HEK293 (cell line): ENCODE data around the gene RTN4.
A peak's percentile ranks its signal among the peaks of the same experiment; 100 is the strongest.

Experiments
- CTCF ChIA-PET: fragments of 350-600 bp; formaldehyde crosslinking; extraction: SDS; loops from one replicate; lab custom pipeline; 2021; ENCODE audit warnings: antibody characterized with exemption; lab: Yijun Ruan, JAX
- POLR2A ChIA-PET: fragments of 300-600 bp; formaldehyde crosslinking; extraction: SDS; loops from one replicate; lab custom pipeline; 2020; ENCODE audit warnings: antibody characterized with exemption, inconsistent platforms; lab: Yijun Ruan, JAX
- H3K27ac ChIP-seq: fragments of 200-500 bp; sonication (Bioruptor generic); 2 replicates; pipeline ENCODE4 v1.5.1; 2014; ENCODE audit warnings: low read depth, low read length, control low read depth, inconsistent platforms; ENCODE audit errors: extremely low read depth
- H3K36me3 ChIP-seq, 2 experiments: fragments of 200-500 bp in 1 of 2; sonication (Bioruptor generic) in 1 of 2; 1 replicate in 1 of 2; 2 replicates in 1 of 2; pipeline ENCODE4 v1.5.1; 2014 to 2017; ENCODE audit warnings: inconsistent platforms in 2 of 2, low read length in 2 of 2; ENCODE audit not compliant: control insufficient read depth in 2 of 2, insufficient read depth in 1 of 2
- H3K4me1 ChIP-seq: fragments of 200-500 bp; sonication (Bioruptor generic); 2 replicates; pipeline ENCODE4 v1.5.1; 2014; ENCODE audit warnings: mild to moderate bottlenecking, low read length, inconsistent platforms; ENCODE audit not compliant: control insufficient read depth, insufficient read depth
- H3K4me3 ChIP-seq: 2 replicates; pipeline ENCODE4 v1.5.1; 2011; ENCODE audit warnings: low read depth, mild to moderate bottlenecking, control low read depth, low read length, moderate library complexity
- H3K9me3 ChIP-seq: fragments of 200-500 bp; sonication (Bioruptor generic); 2 replicates; pipeline ENCODE4 v1.5.1; 2014; ENCODE audit warnings: low read depth, low read length, inconsistent platforms; ENCODE audit not compliant: control insufficient read depth, insufficient read depth
- EGR2 ChIP-seq: fragments of 450-650 bp; formaldehyde crosslinking; IDR thresholded peaks from 2 replicates; pipeline ENCODE4 v1.5.1; 2016; ENCODE audit warnings: low read depth, missing biosample characterization, missing genetic modification characterization
- KLF8 ChIP-seq: fragments of 450-650 bp; formaldehyde crosslinking; IDR thresholded peaks from 2 replicates; pipeline ENCODE4 v1.5.1; 2016; ENCODE audit warnings: missing biosample characterization, missing genetic modification characterization
- SALL2 ChIP-seq: fragments of 450-650 bp; formaldehyde crosslinking; IDR thresholded peaks from 2 replicates; pipeline ENCODE4 v1.5.0; 2017; ENCODE audit warnings: missing biosample characterization, mild to moderate bottlenecking, missing genetic modification characterization, borderline replicate concordance
- YY2 ChIP-seq: fragments of 450-650 bp; formaldehyde crosslinking; IDR thresholded peaks from 2 replicates; pipeline ENCODE4 v1.5.1; 2016; ENCODE audit warnings: missing biosample characterization, missing genetic modification characterization
- ZFHX2 ChIP-seq: fragments of 450-650 bp; formaldehyde crosslinking; conservative IDR thresholded peaks from 2 replicates; pipeline ENCODE4 v1.5.1; 2016; ENCODE audit warnings: missing biosample characterization, missing genetic modification characterization
- ZNF10 ChIP-seq: fragments of 450-650 bp; formaldehyde crosslinking; IDR thresholded peaks from 2 replicates; pipeline ENCODE4 v1.5.1; 2017; ENCODE audit warnings: missing biosample characterization, missing genetic modification characterization
- ZNF175 ChIP-seq: fragments of 450-650 bp; formaldehyde crosslinking; IDR thresholded peaks from 2 replicates; pipeline ENCODE4 v1.5.1; 2016; ENCODE audit warnings: missing biosample characterization, missing genetic modification characterization
- ZNF202 ChIP-seq: fragments of 450-650 bp; formaldehyde crosslinking; IDR thresholded peaks from 2 replicates; pipeline ENCODE4 v1.5.1; 2016; ENCODE audit warnings: missing biosample characterization, missing genetic modification characterization, borderline replicate concordance
- ZNF341 ChIP-seq: fragments of 450-650 bp; formaldehyde crosslinking; IDR thresholded peaks from 2 replicates; pipeline ENCODE4; 2016; ENCODE audit warnings: low read depth, missing biosample characterization, missing genetic modification characterization
- ZNF416 ChIP-seq: fragments of 450-650 bp; formaldehyde crosslinking; IDR thresholded peaks from 2 replicates; pipeline ENCODE4 v1.5.1; 2016; ENCODE audit warnings: missing biosample characterization, missing genetic modification characterization
- ZNF501 ChIP-seq: fragments of 450-650 bp; formaldehyde crosslinking; IDR thresholded peaks from 2 replicates; pipeline ENCODE4 v1.5.1; 2016; ENCODE audit warnings: missing biosample characterization, missing genetic modification characterization
- ZNF514 ChIP-seq: fragments of 450-650 bp; formaldehyde crosslinking; IDR thresholded peaks from 2 replicates; pipeline ENCODE4 v1.5.1; 2016; ENCODE audit warnings: missing biosample characterization, missing genetic modification characterization
- ZNF670 ChIP-seq: fragments of 450-650 bp; formaldehyde crosslinking; IDR thresholded peaks from 2 replicates; pipeline ENCODE4 v1.5.1; 2016; ENCODE audit warnings: missing biosample characterization, missing genetic modification characterization, low read depth
- ZNF777 ChIP-seq: fragments of 450-650 bp; formaldehyde crosslinking; IDR thresholded peaks from 2 replicates; pipeline ENCODE4 v1.5.1; 2017; ENCODE audit warnings: missing biosample characterization, missing genetic modification characterization, borderline replicate concordance
- TF ChIP-seq, protein P1 (sequence below): fragments of 450-650 bp; formaldehyde crosslinking; IDR thresholded peaks from 2 replicates; pipeline ENCODE4 v1.5.1; 2017; ENCODE audit warnings: missing biosample characterization, missing genetic modification characterization
- TF ChIP-seq, protein P2 (sequence below): sonication (generic); formaldehyde crosslinking; IDR thresholded peaks from 2 replicates; pipeline ENCODE4 v1.8.1; 2022; ENCODE audit warnings: mild to moderate bottlenecking, moderate library complexity, missing genetic modification reagents
- TF ChIP-seq, protein P3 (sequence below): fragments of 450-650 bp; formaldehyde crosslinking; IDR thresholded peaks from 2 replicates; pipeline ENCODE4 v1.5.1; 2016; ENCODE audit warnings: missing biosample characterization, missing genetic modification characterization

RTN4 gene

DNA sequence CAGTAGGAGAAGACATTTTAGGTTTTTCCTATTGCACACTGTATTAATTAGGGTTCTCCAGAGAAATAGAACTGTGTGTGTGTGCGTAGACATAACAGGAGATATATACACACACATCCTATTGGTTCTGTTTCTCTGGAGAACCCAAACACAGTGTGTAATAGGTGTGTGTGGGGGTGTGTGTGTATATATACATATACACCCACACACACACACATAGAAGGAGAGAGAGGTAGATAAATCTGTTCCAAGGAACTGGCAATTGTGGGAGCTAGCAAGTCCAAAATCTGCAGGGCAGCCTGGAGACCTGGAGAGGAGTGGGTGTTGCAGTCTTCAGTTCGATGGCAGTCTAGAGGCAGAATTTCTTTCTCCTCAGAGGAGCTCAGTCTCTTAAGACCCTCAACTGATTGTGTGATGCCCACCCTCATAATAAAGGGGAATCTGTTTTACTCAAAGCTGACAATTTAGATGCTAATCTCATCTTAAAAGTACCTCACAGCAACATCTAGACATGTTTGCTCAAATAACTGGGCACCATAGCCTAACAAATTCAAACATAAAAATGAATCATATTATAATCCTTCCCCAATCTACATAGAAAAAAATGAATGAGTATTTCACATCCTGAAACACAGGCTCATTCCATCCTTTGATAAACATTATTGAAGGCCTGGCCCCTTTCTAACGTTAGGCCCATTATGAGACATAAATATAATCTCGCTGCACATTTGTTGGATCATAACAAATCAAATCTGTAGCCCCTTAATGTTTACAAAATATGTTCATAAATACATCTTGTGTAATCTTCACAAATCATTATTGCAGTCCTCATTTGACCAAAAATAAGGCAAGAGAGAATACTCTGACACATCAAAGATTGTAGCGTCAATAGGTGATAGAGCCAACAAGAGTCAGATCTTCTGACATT, 35.1 kb upstream of the RTN4 start:
- no peak overlapping the region for H3K27ac ChIP-seq
- POLR2A ChIA-PET: no interaction called here

DNA sequence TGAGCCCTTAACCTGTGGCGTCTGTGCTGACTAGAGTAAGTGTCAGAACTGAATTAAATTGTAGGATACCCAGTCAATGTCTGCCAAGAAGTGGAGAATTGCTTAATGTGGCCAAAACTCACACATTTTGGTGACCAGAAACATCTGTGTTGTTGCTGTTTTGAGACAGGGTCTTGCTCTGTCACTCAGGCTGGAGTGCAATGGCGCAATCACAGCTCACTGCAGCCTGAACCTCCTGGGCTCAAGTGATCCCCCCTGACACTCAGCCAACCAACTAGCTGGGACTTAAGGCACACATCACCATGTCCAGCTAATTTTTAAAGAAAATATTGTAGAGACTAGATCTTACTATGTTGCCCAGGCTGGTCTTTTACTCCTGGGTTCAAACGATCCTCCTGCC, 34.4 kb upstream of the RTN4 start:
- no peaks in the 10 kb centered on the region for H3K4me1 ChIP-seq
- no peaks in the 10 kb centered on the region for H3K9me3 ChIP-seq
- no peak overlapping the region for H3K4me3 ChIP-seq
- no peak overlapping the region for H3K27ac ChIP-seq
- TF ChIP-seq KLF8 (tag by site-specific recombination): no peak
- no peak for TF ChIP-seq ZNF670 (tag by site-specific recombination)
- no peak for TF ChIP-seq ZNF501 (tag by site-specific recombination)
- no peak for TF ChIP-seq ZNF175 (tag by site-specific recombination)
- TF ChIP-seq ZNF514 (tag by site-specific recombination): no peak
- TF ChIP-seq SALL2 (tag by site-specific recombination): no peak
- TF ChIP-seq, protein P1, sequence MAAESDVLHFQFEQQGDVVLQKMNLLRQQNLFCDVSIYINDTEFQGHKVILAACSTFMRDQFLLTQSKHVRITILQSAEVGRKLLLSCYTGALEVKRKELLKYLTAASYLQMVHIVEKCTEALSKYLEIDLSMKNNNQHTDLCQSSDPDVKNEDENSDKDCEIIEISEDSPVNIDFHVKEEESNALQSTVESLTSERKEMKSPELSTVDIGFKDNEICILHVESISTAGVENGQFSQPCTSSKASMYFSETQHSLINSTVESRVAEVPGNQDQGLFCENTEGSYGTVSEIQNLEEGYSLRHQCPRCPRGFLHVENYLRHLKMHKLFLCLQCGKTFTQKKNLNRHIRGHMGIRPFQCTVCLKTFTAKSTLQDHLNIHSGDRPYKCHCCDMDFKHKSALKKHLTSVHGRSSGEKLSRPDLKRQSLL (tag by site-specific recombination): no peak
- no peak for TF ChIP-seq ZNF777 (tag by site-specific recombination)
- no peak for TF ChIP-seq YY2 (tag by site-specific recombination)
- TF ChIP-seq, protein P2, sequence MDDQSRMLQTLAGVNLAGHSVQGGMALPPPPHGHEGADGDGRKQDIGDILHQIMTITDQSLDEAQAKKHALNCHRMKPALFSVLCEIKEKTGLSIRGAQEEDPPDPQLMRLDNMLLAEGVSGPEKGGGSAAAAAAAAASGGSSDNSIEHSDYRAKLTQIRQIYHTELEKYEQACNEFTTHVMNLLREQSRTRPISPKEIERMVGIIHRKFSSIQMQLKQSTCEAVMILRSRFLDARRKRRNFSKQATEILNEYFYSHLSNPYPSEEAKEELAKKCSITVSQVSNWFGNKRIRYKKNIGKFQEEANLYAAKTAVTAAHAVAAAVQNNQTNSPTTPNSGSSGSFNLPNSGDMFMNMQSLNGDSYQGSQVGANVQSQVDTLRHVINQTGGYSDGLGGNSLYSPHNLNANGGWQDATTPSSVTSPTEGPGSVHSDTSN: no peak
- POLR2A ChIA-PET: no interaction called here
- no peaks in the 10 kb centered on the region for H3K36me3 ChIP-seq
- CTCF ChIA-PET: interaction anchor here (0.6 kb wide), 1 partner anchor 50 kb away, joined by 3 read pairs; no protein-coding TSS in a partner anchor

More for the DNA sequence above, 35.1 kb upstream of the RTN4 start:
- no peaks in the 10 kb centered on the region for H3K4me1 ChIP-seq
- H3K9me3 ChIP-seq: no peaks in the 10 kb centered on the region
- H3K4me3 ChIP-seq: no peak overlapping the region
- H3K36me3 ChIP-seq: no peaks in the 10 kb centered on the region
- TF ChIP-seq EGR2 (tag by site-specific recombination) (peak; percentile 82), ZNF10 (tag by site-specific recombination) (peak; percentile 65; the same call in 1 of the 2 replicates), ZFHX2 (peak; percentile 78)
- TF ChIP-seq, protein P3, sequence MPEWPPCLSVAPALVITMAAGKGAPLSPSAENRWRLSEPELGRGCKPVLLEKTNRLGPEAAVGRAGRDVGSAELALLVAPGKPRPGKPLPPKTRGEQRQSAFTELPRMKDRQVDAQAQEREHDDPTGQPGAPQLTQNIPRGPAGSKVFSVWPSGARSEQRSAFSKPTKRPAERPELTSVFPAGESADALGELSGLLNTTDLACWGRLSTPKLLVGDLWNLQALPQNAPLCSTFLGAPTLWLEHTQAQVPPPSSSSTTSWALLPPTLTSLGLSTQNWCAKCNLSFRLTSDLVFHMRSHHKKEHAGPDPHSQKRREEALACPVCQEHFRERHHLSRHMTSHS (tag by site-specific recombination): no peak
- CTCF ChIA-PET: interaction anchor here (0.6 to 0.7 kb wide), 2 partner anchors 12 to 50 kb away, joined by 3 to 4 read pairs; no protein-coding TSS in a partner anchor

DNA sequence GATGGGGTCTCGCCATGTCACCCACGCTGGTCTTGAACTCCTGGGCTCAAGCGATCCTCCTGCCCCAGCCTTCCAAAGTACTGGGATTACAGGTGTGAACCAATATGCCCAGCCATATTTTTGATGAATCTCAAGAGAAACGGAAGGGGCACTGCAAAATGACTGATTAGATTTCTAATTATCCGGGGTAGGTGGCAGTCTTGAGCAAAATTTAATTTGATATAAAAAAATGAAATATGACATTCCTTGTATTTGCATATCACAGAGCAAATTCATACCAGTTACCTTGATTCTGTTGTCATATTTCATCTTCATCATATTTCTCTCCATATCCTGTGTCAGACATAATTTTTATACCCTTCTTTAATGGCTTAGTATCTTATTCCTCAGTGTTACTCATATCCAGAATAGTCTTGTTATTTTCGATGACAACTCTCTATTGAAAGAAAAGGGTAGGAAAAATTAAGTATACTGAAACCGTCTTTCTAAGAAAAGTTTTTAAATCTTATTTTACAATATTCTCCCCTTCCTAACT, 30.0 kb upstream of the RTN4 start:
- TF ChIP-seq ZNF341: no peak
- TF ChIP-seq ZNF202 (tag by site-specific recombination): no peak
- no peak for TF ChIP-seq ZNF416 (tag by site-specific recombination)
- CTCF ChIA-PET: no interaction called here

More for the DNA sequence above, 30.0 kb upstream of the RTN4 start:
- Histone ChIP-seq H3K4me1 (no peaks in the 10 kb centered on the region), H3K4me3 (no peak overlapping the region), H3K36me3 (no peaks in the 10 kb centered on the region), H3K27ac (no peak overlapping the region), H3K9me3 (no peaks in the 10 kb centered on the region)
- POLR2A ChIA-PET: no interaction called here
